ENCODE measurements around the gene MKS1. TPM values are rescaled to one million over a fixed set of nuclear protein-coding genes. Genes with fewer than 3 reads are reported as not detected.

Gene MKS1
- total and polyA plus RNA-seq, 10 of the 15 experiments (the other 5 are each of a cell fraction or from before 2014, with no cell fraction given) = 5.7 to 21.4 (median 13.9) TPM

DNA sequence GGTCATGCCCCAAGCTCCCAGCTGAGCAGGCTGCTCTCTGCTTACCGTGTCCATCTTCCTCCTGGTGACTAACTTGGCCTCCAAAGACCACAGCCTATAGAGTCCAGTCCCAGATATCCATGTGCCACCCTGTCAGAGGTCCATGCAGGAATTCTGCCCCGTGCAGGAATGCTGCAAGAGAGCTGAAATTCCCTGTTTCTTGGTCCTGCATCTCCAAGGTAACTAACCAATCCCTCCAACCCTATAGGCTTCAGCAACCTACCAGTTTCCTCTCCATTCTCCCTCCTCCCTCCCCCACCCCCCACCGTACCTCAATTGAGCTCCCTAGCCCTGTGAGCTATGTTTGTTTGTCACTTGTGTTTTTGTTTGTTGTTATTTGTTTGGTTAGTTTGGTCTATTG, 9.6 kb upstream of the MKS1 start:
- ChIA-PET RAD21 (ENCODE audit: unreplicated experiment) (interaction anchor here (1.0 kb wide), 1 partner anchor 28 kb away, joined by 4 read pairs; no protein-coding TSS in a partner anchor), SMC1A (ENCODE audit: uncharacterized antibody, unreplicated experiment) (interaction anchor here (1.4 to 4.2 kb wide), 2 partner anchors 9 to 205 kb away, joined by 3 to 26 read pairs; partner anchors contain the start of gene MKS1), CTCF (interaction anchor here (0.8 to 7.0 kb wide), 5 partner anchors 8 to 29 kb away, joined by 3 to 78 read pairs (median 12); partner anchors contain the start of genes LPO and MKS1), POLR2A (interaction anchor here (4.0 kb wide), 1 partner anchor 9 kb away, joined by 25 read pairs; the partner anchor contains the start of gene MKS1)
- no peaks in the 10 kb centered on the region for H3K79me2 ChIP-seq (ENCODE audit: control insufficient read depth, insufficient read depth, low read length)
- no peak overlapping the region for H3K27ac ChIP-seq (ENCODE audit: control insufficient read depth, insufficient read depth)
- no peak for DNase-seq (ENCODE audit: low read depth, low spot score)
- intact Hi-C loops (cut with micrococcal nuclease; ENCODE audit: unreplicated experiment) = no loop called here
- H3K9me3 ChIP-seq (replicated peaks; ENCODE audit: control insufficient read depth, insufficient read depth, low read length) = no peaks in the 10 kb centered on the region; the same call in 2 of the 3 replicates
- no peak overlapping the region for H3K4me2 ChIP-seq (ENCODE audit: control insufficient read depth, insufficient read depth)
- no peak for FAIRE-seq
- WGBS (ENCODE audit: insufficient coverage, insufficient replicate concordance, low lambda C conversion rate, missing lambda C conversion rate) = 27% methylated on average over 3 of the region's 3 CpGs
- no peaks in the 10 kb centered on the region for H3K27me3 ChIP-seq (replicated peaks in 1 of 2; ENCODE audit: control insufficient read depth in 2 of 2, insufficient read depth in 2 of 2, low read length in 1 of 2)
- H3K36me3 ChIP-seq (ENCODE audit: control insufficient read depth in 2 of 2, insufficient read depth in 2 of 2, low read length in 1 of 2) = no peaks in the 10 kb centered on the region
- H2AFZ ChIP-seq (ENCODE audit: control insufficient read depth, low read depth, low read length) = no peak overlapping the region
- in situ Hi-C loops (cut with MboI) = no loop called here
- peaks cover 20% of the 10 kb centered on the region for H3K4me1 ChIP-seq (ENCODE audit: control insufficient read depth, insufficient read depth, low read length)
- H3K4me3 ChIP-seq = no peak overlapping the region
- no peak overlapping the region for H3K9ac ChIP-seq (ENCODE audit: control insufficient read depth, insufficient read depth, low read length)
- ATAC-seq = no peak
- BruUV-seq (replicated peaks) = no TSS peak
- TF ChIP-seq SMAD1 (IDR thresholded peaks at IDR 0.05; ENCODE audit: low read depth, partially characterized antibody) = no peak
- TF ChIP-seq SUPT20H (IDR thresholded peaks at IDR 0.05; ENCODE audit: borderline replicate concordance, control insufficient read depth, low read depth, low read length) = no peak
- TF ChIP-seq, protein P1, sequence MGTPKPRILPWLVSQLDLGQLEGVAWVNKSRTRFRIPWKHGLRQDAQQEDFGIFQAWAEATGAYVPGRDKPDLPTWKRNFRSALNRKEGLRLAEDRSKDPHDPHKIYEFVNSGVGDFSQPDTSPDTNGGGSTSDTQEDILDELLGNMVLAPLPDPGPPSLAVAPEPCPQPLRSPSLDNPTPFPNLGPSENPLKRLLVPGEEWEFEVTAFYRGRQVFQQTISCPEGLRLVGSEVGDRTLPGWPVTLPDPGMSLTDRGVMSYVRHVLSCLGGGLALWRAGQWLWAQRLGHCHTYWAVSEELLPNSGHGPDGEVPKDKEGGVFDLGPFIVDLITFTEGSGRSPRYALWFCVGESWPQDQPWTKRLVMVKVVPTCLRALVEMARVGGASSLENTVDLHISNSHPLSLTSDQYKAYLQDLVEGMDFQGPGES (IDR thresholded peaks at IDR 0.05) = no peak
- TF ChIP-seq, protein P2, sequence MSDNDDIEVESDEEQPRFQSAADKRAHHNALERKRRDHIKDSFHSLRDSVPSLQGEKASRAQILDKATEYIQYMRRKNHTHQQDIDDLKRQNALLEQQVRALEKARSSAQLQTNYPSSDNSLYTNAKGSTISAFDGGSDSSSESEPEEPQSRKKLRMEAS (IDR thresholded peaks at IDR 0.05; ENCODE audit: low read depth, low read length) = no peak
- TF ChIP-seq SREBF2 (IDR thresholded peaks at IDR 0.05; ENCODE audit: low read length) = no peak
- TF ChIP-seq, protein P3, sequence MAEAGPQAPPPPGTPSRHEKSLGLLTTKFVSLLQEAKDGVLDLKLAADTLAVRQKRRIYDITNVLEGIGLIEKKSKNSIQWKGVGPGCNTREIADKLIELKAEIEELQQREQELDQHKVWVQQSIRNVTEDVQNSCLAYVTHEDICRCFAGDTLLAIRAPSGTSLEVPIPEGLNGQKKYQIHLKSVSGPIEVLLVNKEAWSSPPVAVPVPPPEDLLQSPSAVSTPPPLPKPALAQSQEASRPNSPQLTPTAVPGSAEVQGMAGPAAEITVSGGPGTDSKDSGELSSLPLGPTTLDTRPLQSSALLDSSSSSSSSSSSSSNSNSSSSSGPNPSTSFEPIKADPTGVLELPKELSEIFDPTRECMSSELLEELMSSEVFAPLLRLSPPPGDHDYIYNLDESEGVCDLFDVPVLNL (IDR thresholded peaks at IDR 0.05; ENCODE audit: low read depth, low read length) = no peak
- no peak for TF ChIP-seq ZNF217 (IDR thresholded peaks at IDR 0.05)
- no peak for TF ChIP-seq PAX8 (IDR thresholded peaks at IDR 0.05)
- TF ChIP-seq MXI1 (IDR thresholded peaks at IDR 0.05; ENCODE audit: low read depth, low read length) = no peak
- TF ChIP-seq RB1 (IDR thresholded peaks at IDR 0.05; ENCODE audit: borderline replicate concordance) = no peak
- no peak for TF ChIP-seq CREB1 (IDR thresholded peaks at IDR 0.05; ENCODE audit: low read depth)
- no peak for TF ChIP-seq ESRRA (IDR thresholded peaks at IDR 0.05; ENCODE audit: low read length)
- no peak for TF ChIP-seq NR2C1 (IDR thresholded peaks at IDR 0.05)
- no peak for TF ChIP-seq RELA (IDR thresholded peaks at IDR 0.05; ENCODE audit: borderline replicate concordance, partially characterized antibody)
- TF ChIP-seq ZNF274 (IDR thresholded peaks at IDR 0.05; ENCODE audit: insufficient read depth, insufficient read length) = no peak
- TF ChIP-seq NR2F1 (conservative IDR thresholded peaks at IDR 0.05) = no peak
- H4K20me1 ChIP-seq (ENCODE audit: control insufficient read depth, insufficient read depth) = no peaks in the 10 kb centered on the region

Data from GM12878 (cell line).